Erythroblast (primary cell): ENCODE results near the gene RENBP.

Source experiments
- GATA1 ChIP-seq: IDR thresholded peaks from 2 replicates; pipeline ENCODE4 v1.6.1; 2011; ENCODE audit warnings: low read depth, mild to moderate bottlenecking, control low read depth, low read length, moderate library complexity
- POLR2A ChIP-seq: IDR thresholded peaks from 2 replicates; pipeline ENCODE4 v1.6.1; 2011; ENCODE audit warnings: mild to moderate bottlenecking, low read length

DNA sequence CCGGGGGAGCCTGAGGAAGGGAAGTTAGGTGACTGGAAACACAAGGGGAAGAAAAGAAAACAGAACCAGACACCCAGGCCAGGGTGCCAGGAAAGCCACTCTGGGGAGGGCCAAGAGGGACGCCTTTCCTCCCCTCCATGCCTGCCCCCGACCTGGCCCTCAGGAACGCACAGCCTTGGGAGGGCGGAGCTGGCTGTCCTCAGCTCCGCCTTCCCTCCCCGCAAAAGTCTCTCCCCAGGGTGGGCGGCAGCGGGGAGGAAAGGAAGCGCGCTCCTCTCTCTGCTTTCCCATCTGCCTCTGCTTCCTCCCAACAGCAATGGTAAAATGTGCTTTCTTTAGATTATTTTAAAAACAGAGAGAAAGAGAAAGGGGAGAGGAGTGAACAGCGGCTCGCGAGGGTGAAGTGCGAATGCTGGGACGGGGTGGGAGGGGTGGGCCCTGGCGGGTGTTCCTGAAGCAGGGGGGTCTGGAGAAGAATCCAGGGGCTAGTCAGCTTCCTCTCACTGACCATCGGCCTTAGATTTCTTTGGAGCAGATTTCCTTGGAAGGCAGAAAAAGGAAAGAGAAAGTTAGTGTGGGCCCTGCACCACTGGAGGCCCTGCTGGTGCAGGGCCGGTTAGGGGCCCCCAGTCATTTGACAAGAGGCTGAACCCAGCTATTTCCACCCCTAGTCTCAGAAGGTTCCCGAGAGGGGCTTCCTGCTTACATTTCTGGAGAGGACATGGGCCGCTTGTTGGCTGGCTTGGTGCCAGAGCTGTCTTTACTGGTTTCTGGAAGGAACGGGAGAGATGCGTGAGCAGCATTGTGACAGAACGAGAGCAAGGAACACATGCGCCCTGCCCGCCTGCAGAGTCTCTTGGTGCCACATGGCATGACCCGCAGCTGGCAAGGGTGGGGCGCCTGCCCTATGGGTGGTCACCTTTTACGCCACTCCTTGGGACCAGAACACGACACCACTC is 4.7 kb upstream of the RENBP start:
- no peak for TF ChIP-seq POLR2A
- no peak for TF ChIP-seq GATA1
